COLO668 (cell line): ENCODE results near the gene RPL27A.
"Not testable (repeated sequence)": the region's sequence is repeated elsewhere in the genome, so short reads cannot be mapped to it uniquely, and the experiment has no call there.

Experiments used
- DNase-seq: peaks from one replicate; lab custom pipeline; 2025; ENCODE audit not compliant: unreplicated experiment; lab: John Stamatoyannopoulos, UW

RPL27A gene

DNA sequence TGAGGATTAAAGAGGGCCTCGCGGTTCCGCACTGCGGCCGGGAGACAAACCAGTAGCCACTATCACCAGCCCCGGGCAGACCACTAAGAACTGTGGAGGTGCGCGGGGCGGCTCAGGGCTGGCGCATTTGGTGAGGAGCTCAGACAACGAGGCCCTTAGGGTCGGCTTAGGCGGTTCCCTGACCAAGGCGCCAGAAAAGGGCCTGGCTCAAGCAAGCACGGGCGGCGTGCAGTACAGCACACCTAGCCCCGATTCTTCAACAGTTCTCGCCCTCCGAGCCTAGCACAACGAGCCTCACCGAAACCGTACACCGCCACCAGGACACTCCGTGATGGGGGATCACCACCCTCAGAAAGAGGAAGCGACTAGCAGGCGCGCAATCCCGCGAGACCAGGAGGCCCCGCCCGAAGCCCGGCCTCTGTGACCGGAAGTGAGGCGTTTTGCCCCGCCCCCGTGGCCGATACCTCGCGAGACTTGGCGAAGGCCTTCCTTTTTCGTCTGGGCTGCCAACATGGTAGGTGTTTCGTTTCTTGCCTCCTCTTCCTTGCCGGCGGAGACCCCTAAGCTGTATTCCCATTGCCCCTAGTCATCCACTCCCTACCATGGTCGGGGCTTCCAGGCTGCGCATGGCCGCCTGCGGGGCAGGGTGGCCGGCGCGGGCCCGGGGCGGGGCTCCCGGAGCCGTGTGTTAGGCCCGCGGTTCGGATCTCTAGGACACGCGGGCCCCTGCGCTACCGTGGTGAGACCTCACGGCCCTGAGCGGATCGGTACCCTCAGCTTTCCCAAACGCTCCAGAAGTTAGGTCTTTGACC lies at the start of gene RPL27A, which contains the start of gene TRIM66:
Gene RPL27A (plus strand): TSS at position 490 of the 812 bp plus-strand sequence. CDS start 22 bp downstream, at position 512.
Gene TRIM66 (minus strand): TSS at position 363 of the 812 bp plus-strand sequence. CDS start 10,391 bp downstream, outside the sequence.
- DNase-seq, result peak; percentile 97

DNA sequence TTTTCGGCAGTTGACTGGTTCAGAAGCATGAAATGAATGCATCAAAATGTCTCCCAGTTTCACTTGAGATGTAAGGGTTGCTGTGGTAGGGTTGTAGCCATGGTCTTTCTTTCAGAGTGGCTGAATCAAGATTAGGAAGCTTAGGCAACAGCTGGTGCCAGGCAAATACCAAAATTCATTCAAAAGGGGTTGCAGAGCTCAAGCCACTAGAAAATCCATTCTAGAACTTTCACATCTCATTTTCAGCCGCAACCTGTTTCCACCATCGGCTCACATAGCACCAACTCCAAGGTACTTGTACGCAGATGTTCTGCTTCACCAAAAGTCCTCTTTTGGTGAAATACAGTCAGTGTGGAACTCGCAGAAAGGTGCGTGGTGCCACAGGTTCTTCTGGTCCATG lies 48.1 kb upstream of the RPL27A start:
- DNase-seq, result no peak

DNA sequence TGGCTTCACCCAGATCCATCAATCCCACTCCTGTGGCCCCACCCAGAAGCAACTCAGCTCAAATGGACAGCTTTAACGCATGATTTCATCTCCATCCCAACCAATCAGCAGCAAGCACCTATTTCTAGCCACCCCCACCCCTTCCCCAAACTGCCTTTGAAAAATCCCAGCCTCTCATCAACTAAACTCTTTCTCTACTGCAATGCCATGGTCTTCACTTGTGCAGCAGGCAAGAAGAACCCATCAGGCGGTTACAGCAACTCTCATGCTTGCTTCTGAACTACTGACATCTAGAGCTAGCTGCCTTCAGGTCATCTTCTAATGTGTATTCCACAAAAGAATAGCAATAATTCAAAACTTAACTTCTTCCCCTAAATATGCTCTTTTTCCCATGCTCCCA lies 46.5 kb upstream of the RPL27A start:
- DNase-seq, result no peak

DNA sequence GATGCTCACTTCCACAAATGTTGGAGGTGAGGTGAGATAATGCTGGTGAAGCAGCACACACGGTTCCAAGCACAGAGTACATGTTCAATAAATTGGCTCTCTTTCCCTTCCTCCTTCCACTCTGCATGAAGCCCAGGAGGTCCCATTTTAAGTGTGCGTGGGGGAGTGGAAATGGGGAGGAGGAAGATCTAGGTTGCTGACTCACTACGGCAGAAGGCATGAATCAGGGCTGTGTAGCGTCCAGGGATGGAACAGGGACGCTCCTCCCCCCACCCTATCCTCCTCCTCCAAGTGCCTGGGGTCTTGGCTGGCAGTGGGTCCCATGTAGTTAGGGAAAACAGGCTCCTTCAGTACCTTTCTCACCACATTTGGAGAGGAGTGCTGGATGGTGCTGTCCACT lies 44.3 kb upstream of the RPL27A start:
- DNase-seq, result no peak

DNA sequence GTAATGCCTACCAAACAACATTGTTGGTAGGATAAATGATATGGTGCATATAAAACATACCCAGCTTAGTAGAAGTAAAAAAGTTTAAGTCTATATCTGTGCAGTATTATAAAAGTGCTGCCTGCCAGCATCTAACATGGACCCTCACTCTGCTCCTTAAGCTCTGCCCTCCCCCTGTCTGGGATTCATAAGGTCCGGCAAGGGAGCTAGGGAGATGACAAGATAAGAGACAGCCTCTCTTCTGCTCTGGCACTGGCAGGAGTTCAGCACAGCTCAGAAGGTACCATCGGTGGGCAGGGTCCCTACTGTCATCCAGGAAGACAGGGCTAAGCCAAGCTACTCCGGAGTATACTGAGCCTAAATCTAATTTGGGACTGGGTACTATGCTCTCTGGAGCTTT lies 42.9 kb upstream of the RPL27A start:
- DNase-seq, result no peak

DNA sequence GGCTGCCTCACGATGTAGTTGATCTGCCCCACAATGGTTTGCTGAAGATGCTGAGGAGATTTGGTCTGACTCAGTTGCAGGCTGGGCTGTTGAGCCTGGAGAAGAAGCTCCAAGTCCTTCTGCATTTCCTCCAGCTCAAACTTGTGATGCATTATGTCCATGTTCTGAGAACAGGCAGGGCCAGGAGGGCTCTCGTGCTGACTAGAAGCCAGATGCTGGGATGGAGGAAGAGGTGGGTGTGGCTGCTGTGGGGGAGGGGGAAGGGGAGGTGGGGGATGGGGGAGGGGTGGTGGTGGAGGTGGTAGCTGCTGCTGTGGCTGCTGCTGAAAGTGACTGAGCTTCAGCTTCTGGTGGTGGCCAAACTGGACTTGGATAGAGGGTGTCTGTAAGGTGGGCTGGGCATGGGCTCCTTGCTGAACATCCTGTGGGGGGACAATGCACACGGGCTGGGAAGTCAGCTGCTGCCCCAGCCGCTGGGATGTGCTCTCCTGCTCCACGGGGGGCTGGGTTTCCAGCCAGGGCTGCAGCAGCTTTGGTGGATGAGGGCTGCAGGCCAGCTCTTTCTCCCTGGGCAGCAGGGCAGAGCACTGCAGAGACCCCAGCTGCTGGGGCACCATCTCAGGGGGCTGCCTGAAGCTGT lies 42.2 kb upstream of the RPL27A start:
- DNase-seq, result no peak

DNA sequence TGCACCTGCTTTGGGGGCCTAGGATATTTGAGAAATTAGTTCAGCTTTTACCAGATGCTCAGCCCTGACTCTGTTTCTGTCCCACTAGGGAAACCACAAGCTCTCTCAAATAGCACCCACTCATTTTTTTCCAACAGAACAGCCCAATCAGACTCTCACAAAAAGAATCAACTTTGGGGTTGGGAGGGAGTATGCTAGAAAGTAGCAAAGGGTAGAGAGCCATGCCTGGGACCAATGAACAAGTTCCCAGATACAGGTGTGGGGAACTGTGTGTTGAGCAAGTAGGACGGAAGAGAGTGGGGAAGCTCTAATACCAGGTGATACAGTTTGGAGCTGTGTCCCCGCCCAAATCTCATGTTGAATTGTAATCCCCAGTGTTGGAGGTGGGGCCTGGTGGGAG lies 41.3 kb upstream of the RPL27A start:
- no peak for DNase-seq

DNA sequence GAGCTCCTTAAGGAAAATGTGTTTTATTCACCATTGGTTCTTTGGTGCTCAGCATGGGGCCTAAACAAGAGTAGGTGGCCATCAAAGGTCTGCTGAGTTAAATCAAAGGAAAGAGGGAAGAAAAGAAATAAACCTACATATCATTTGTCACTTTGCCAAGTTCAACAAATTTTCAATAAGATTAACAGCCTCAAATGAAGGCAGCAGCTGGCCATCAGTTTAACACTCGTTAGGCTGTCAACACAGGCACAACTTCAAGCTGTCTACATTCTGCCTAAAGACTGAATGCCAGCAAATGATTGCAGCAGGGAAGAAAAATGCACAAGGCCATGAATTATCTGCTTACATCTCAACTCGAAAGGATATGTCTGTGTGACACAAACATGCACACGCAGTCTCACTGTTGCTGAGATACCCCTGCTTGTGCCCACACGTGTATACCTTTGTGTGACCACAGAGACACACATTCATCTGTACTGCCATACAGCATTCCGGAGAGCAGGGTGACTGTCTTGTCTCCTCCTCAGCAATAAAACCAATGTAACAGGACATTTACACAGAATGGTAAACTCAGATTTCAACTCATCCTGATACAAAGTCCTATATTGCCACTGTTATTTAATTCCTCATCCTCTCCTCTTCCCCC lies 40.3 kb upstream of the RPL27A start:
- no peak for DNase-seq

DNA sequence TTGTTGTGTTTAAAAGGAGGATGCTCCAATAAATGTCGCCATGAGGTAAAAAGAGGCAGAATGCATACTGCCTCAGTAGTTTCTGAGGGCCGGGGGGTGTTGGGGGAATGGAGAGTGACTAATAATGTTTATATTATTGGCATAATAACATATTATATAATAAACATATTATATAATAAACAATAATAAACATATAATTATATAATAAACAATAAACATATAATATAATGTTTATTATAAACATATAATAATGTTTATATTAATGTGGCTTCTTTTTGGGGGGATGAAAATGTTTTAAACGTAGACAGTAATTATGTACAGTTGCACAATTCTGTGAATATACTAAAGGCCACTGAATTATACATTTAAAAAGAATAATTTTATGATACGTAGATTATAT lies 35.7 kb upstream of the RPL27A start:
- no peak for DNase-seq

DNA sequence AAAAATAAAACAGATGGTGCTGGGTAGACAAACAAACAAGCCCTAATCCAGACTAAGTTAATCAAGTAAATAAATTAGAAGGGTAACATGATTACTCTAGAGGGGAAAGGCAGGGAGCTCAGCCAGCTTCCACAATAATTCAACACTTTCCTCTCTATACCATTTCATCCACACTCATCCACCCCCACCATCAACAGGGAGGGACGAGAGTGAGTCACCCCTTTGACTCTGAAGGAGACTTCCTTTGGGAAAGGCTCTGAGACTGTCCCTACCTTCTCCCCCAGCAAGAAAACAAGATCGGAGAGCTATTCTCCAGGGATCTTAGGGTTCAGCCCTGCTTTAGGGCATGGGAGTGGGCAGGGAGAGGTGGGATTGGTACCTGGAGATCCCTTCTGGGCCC lies 33.2 kb upstream of the RPL27A start:
- DNase-seq, result no peak

DNA sequence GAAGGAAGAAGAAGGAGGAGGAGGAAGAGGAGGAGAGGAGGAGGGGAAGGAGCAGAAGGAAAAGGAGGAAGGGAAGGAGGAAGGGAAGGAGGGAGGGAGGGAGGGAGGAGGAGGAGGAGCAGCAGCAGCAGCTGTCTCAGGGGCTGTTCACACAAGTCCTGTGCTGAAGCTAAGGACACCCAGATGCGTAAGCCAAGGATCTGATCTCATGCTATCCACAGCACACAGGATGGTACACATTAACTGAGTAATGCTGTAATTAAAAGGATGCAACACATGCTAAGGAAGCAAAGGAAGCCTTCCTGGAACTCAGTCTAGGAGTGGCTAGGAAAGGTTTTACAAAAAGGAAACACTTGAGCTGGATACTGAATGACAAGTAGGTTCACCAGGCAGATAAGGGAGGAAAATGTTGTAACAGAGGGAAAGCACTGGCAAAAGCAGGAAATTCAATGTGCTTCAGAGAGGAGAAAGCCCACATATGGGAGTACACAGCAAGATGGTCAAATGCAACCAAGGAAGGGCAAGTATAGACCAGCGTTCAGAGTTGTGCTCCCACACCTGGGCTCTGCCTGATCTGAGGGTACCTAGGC lies 32.1 kb upstream of the RPL27A start:
- no peak for DNase-seq

DNA sequence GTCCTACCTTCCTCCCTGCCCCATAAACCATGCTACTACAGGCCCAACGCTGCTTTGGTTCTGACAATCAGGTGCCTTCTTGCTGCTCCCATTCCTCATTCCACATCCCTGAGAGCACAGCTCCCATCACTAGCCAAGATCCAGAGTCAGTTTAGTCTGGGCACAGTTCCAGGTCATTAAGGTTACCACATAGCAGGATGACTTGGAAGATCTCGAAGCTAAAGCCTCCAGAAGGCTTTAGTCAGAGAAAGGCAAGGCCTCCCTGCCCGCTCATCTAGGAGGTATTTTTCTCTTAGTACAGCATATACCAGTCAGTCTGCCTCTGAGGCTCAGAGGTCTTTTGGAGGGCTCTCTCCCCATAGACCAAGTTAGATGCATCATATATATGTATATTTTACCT lies 30.5 kb upstream of the RPL27A start:
- no peak for DNase-seq

DNA sequence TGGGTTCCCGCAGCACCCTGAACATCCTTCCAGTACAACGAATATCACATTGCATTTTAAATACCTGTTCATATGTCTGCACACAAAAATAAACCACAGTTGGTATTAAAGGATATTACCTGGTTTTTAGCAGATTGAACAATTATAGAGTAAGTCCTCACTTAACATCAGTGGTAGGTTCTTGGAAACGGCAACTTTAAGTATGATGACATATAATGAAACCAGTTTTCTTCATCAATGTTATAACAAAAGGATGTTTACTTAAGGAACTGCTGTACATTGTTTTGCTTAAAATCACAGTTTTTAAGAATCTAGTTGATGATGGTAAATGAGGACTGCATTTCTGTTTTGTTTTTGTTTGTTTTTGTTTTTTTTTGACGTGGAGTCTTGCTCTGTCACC lies 28.1 kb upstream of the RPL27A start:
- no peak for DNase-seq

DNA sequence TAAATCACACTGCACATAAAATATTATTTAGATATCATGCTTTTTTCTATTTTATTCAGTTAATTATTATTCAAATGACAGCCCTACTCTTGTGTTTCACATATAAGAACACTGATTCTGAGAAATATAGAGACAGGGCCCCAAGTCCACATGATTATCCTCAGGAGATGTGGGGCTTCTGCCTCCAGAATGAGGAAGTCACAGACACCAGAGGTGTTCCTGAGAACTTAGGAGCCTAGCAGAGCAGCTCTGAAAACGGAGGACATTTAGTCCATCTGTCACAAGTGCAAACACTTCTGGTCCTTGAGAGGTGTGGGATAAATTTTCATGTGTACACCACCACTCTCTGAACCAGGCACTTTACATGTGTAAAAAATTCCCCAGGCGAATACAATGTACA lies 26.3 kb upstream of the RPL27A start:
- DNase-seq, result no peak

DNA sequence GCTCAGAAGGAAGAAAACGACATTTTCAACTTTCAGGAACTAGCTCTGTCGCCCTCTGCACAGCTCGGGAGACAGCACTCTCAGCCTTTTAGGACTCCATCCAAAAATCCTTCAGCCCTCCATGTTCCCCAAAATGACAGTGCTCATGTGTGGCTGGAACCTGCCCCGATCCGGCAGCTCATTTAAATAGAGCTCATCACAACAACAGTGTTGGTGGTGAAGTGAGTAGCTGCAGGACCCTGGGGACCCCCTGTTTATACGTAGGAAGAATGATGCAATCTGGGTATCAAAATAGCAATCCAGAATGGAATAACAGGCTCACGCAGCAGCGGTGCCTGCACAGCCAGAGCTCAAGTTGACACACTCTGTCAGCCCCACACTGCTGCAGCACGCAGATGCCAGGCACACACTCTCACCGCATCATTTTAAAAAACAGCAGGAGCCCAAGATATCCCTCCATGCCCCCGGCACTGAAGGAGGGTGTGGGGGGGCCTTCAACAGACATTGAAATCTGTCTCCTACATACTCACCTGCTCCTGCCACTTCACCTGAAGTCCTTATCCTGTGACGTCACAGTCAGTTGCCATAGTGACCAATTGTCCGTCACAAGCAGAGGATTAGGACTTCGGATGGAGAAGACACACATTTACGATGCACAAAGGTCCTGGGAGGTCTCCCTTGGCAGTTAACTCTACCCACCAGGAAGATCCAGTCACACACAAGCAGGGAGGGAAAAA lies 24.1 kb upstream of the RPL27A start:
- DNase-seq, result no peak

DNA sequence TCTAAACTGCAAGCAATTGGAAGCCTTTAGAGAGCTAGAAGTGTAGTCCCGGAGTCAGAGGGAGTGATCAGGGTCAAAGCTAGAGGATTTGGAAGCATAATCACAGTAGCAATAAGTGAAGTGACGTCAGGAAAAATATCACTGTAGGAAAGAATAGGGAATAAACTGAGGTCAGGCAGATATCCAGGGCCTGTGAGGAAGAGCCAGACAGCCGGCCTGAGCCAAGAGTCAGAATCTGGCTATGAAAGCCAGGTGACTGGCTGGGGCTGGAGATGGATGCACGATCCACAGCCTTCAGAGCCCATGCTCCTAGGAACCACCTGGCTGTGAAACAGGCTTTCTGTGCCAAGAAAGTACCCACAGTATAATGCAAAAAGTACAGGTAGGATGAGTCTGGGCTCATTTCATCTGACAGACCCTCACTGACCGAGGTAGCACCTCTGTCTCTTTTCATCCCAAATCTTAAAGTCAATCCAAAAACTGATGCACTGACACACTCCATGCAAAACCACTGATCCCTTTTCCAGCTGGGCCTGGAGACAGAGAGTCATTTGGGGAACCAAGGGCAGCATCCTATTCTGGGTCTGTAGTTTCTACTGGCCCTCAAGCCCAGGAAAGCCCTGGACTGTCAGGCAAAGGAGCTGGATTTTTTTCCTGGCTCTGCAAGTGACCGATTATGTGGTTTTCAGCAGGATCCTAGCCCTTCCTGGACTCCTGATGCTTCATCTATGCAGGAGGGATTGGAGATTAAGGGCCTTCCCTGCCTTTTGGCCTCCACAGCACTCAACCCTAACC lies 21.4 kb upstream of the RPL27A start:
- no peak for DNase-seq

DNA sequence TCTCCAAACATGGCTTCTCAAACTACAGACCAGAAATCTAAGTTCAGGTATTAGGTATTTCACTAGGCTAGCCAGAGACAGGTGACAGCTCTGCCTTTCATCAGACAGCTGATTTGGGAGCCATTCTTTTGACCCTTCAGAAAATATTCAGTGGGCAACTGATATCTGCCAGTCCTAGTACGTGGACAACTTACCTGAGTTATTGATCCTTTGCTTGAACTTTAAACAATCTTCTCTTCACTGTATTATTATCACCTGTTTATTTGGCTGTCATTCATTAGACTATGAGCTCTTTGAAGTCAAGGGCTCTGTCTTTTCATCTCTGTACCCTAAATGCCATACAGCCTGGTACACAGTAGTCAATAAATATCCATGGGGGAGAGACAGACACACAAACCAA lies 17.4 kb upstream of the RPL27A start:
- no peak for DNase-seq

DNA sequence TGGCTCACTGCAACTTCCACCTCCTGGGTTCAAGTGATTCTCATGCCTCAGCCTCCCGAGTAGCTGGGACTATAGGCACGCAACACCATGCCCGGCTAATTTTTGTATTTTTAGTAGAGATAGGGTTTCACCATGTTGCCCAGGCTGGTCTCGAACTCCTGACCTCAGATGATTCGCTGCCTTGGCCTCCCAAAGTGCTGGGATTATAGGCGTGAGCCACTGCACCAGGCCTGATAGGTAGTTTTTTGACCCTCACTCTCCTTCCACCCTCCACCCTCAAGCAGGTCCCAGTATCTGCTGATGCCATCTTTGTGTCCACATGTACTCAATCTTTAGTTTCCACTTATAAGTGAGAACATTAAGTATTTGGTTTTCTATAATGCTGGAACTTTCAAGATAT lies 12.5 kb upstream of the RPL27A start:
- not testable (repeated sequence) for DNase-seq

DNA sequence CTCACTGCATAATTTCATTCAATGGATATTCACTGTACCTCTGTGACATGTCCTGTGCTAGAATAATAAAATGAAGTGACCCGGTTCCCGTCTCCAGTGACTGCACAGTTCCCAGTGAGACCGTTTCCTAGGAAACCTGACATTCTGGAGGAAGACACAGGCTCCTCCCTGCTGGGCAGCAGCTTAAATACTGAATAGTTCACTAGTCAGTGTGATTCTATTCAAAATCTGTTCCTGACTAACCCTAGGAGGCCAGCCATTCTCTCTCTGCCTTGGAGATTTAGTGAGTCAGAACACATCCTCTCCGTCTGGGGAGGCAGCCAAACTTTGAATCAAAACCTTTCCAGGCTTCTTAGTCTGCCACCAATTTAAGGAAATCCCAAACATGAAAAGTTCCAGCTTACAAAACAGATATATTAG lies 11.4 kb upstream of the RPL27A start:
- DNase-seq, result no peak

DNA sequence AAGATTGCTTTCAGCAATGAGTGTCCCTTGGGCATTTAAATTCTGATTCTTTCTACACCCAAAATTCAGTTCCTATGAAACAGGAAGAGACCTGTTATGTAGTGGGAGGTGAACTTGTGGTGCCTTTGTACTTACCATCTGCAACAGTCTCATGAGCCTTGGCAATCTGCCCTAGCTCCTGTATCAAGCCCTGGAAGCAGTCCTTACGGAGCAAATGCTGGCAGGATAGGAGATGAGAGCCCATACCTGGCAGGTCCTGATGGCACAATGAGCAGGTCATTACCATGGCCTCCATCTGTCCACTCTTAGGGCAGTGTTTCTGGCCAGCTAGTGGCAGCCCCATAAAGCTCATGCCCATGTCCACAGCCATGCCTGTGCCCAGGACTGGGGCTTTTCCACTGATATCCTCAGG lies 10.9 kb upstream of the RPL27A start:
- no peak for DNase-seq
